ENCODE results near the gene GPC5.

DNA sequence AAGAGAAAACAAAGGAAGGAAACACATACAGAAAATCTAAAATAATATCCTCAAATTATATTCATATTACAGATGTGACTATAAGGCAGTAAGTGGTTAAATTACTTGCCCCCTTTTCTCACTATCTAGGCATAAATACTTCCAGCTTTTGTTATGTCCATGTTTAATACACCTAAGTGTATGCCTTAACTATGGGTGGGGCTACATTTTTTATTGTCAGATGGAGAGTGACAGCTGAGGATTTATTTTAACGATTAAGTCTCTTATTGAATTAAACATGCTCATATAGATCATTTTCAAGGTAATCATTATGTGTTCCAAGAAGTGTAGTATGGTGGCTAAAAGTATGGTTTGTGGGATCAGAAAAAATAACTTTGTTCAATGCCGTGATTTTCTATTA, 909.3 kb downstream of the GPC5 start:
- no peak for TF ChIP-seq POLR2A (IDR thresholded peaks at IDR 0.05; ENCODE audit: control extremely low read depth in 1 of 2, low read depth in 2 of 2, low read length in 2 of 2)
- TF ChIP-seq ZNF274 (IDR thresholded peaks at IDR 0.05; ENCODE audit: borderline replicate concordance, extremely low read depth, low read length) = no peak
- no peak for TF ChIP-seq CTCF (IDR thresholded peaks at IDR 0.05; ENCODE audit: control extremely low read depth in 1 of 3, insufficient read depth in 1 of 3, low read depth in 1 of 3, low read length in 3 of 3)
- TF ChIP-seq, protein P1, sequence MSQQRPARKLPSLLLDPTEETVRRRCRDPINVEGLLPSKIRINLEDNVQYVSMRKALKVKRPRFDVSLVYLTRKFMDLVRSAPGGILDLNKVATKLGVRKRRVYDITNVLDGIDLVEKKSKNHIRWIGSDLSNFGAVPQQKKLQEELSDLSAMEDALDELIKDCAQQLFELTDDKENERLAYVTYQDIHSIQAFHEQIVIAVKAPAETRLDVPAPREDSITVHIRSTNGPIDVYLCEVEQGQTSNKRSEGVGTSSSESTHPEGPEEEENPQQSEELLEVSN (IDR thresholded peaks at IDR 0.05) = no peak
- no peak for TF ChIP-seq YY1 (IDR thresholded peaks at IDR 0.05; ENCODE audit: low read depth, low read length)

All from H1 (cell line).